Measurements from ENCODE around the gene CTNNA2.
A peak's percentile ranks its signal among the peaks of the same experiment; 100 is the strongest.

Gene CTNNA2

DNA sequence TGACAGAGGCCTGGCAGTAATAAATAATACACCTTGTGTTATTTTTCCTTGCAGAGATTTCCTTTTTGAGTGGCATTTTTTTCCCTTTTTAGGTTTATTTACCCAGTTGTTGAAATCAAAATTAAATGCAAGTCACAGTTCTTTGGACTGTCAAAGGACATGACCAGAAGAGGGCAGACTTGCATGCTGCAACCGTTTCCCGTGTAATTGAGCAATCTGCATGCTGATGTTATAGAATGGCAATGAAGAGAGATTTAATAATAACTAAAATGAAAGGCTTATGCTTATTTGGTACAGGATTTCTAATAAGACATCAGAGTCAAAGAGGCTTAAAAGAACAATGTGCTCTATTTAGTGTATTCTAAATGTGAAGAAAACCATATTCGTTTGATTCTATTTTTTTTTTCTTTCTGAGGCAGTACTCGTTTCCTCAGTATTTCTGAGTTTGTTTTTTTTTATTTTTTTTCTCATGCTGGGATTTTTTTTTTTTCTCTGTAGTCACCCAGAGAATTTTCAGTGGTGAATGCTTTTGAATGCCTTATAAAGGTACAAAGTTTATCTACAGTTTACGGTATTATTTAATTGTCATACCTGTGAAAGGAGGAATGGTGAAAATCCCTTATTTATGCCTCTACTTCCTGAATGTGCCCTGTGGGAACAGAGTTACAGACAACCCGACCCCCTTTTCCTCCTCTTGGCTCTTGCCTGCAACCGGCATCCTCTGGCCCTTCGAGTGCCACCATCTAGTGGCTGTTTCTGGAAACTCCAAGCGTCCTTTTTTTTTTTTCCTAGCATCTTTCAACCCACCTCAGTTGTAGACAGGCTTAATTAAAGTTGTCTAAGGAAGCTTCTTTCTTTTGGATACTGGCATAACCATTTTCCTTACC lies 423.2 kb downstream of the CTNNA2 start:
- peak; percentile 53 for DNase-seq (ENCODE audit: low spot score)

DNA sequence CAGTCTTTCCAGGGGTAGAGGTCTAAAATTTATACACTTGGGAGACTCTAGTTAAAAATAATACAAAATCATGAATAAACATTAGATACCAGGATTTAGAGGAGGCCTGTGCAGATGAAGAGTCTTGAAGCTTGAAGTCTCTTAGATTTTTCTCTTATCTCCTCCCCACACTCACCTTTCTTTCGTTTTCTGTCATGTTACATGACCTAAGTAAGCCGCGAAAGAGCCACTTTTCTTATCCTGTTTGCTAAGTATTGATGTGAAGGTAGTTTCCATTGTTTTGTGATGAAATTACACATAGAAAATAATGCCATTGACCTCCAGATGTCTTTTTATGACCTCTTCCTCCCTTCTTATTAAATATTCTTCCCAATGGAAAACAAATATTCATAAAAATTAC lies 423.9 kb downstream of the CTNNA2 start:
- DNase-seq (ENCODE audit: low spot score) = no peak

GRCh38 chr2:79938648-79939047 lies 425.8 kb downstream of the CTNNA2 start:
- DNase-seq (ENCODE audit: low spot score) = no peak

DNA sequence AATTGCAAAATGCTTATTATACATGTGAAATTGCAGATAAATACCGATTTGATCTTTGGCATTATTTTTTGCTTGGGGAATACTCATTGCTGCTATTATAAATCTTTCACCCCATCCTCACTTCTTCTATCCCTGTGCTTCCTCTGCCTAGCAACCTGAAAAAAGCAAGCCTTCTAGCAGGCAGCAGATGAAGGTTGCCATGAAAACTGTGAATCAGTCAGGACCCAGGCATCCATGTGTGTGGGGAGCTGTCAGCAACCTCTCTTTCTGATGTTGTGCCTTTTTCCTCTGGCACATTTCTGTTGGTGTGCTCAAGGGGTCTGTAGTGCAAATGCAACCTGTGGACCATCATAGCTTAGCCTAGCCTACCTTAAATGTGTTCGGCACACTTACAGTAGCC lies 427.5 kb downstream of the CTNNA2 start:
- no peak for DNase-seq (ENCODE audit: low spot score)

DNA sequence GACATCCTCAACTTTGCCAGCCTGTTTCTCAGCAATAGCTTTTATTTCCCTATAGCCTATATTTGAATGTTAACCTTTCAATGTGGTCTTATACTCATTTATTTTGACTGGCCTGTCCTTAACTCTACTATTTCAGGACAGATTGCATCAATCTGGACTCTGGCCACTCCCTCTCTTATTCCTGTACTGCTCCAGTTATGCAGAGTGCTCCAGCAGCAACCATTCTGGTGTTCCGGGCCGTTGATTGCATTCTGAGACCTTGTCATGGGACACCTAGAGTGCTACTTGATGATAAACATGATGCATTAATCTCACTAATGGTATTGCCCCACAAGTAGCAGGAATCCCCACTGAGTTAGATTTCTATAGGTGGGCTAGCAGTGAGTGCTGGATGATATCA lies 428.3 kb downstream of the CTNNA2 start:
- no peak for DNase-seq (ENCODE audit: low spot score)

DNA sequence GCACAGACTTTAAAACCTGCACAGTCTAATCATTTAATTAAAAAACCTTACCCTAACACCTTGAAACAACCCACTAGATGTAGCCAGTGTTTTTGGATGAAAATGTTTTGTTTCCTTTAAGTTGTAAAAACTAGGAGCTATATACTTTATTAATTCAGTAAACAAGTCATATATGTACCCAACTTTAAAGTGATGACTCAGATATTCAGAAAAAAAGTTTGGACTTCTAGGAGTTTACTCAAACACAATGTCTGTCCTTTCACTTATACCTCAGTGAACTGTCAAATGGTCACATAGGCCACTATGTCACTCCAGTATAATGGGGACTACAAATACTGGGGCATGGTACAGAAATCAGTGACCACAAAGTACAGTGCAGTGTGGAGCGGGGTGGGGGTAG lies 431.4 kb downstream of the CTNNA2 start:
- DNase-seq (ENCODE audit: low spot score) = no peak

GRCh38 chr2:79945653-79946445 lies 433.0 kb downstream of the CTNNA2 start:
- no peak for DNase-seq (ENCODE audit: low spot score)

- DNase-seq (ENCODE audit: low spot score) = no peak
Observed at GRCh38 chr2:79947751-79948150, 434.9 kb downstream of the CTNNA2 start.

DNA sequence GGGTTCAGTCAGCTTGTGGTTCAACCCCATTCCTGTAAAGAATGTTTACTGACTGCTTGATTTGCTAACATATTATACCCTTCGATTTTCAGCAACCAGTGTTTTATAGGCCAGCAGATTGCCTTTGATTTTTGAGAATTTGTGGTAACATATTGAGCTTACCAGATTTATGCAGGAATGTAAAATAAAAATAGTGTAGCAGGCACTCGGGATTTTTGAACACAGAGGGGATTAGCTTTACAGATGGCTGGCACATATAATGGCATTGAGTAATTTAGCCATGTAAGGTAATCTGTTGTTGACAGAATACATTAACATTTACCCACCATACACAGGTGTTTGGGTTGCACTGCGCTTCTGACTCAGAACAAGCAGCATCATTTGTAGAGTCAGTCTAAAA lies 437.7 kb downstream of the CTNNA2 start:
- DNase-seq (ENCODE audit: low spot score) = no peak

GRCh38 chr2:79952616-79953015 lies 439.8 kb downstream of the CTNNA2 start:
- DNase-seq (ENCODE audit: low spot score) = no peak

GRCh38 chr2:79960035-79960434 lies 447.2 kb downstream of the CTNNA2 start:
- DNase-seq (ENCODE audit: low spot score) = no peak

DNA sequence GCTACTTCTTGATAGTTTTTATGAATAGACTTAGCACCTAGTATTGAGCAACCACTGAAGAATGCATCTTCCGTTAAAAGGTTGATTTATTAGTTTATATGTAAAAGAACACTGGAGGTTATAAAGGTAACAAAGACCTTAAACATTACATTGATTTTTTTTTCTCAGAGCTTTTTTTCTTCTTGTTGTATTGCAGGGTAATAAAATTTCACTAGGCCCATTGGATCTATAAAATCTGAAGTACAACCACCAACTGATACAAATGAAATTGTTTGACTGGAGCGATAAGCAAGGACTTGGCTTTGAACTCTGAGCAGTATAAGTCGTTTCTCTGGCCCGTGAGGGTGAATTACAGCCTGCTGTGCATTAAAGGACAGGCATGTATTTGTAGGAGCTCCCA lies 447.7 kb downstream of the CTNNA2 start:
- DNase-seq (ENCODE audit: low spot score) = no peak

DNA sequence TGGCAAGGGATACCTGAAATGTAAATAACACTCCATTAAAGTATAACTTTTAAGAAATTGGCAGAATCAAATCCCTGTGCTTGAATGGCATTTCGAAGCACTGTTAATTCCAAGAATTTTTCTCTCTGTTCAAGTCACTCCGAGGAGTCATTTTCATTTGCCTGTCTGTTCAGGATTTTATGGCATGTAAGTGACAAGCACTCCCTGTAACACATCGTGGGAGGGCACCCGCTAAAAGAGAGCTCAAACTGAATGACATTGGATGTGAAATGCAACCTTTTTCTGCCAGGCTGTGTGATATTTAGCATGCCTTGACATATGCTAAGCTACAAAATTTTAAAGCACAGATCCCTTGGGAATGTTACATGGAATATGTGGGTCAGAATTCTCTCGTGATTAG lies 452.1 kb downstream of the CTNNA2 start:
- DNase-seq (ENCODE audit: low spot score) = no peak

DNA sequence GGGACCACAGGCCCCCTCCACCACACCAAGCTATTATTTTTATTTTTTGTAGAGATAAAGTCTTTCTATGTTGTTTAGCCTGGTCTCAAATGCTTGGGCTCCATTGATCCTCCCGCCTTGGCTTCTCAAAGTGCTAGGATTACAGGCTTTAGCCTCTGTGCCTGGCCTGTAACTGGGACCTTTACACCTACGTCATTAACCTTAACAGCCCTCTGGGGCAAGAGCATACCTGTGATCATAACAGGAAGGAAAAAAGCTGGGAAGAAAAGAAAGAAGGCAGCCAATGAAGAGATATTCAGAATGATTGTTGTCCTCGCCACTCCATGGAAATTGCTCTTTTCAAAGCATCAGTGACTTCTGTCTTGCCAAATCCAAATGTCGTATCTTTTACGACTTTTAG lies 453.5 kb downstream of the CTNNA2 start:
- DNase-seq (ENCODE audit: low spot score) = no peak

- DNase-seq (ENCODE audit: low spot score) = no peak
Observed at GRCh38 chr2:79966882-79967281, 454.0 kb downstream of the CTNNA2 start.

- DNase-seq (ENCODE audit: low spot score) = no peak
Observed at GRCh38 chr2:79971807-79972206, 459.0 kb downstream of the CTNNA2 start.

GRCh38 chr2:79972661-79973060 lies 459.8 kb downstream of the CTNNA2 start:
- DNase-seq (ENCODE audit: low spot score) = no peak

DNA sequence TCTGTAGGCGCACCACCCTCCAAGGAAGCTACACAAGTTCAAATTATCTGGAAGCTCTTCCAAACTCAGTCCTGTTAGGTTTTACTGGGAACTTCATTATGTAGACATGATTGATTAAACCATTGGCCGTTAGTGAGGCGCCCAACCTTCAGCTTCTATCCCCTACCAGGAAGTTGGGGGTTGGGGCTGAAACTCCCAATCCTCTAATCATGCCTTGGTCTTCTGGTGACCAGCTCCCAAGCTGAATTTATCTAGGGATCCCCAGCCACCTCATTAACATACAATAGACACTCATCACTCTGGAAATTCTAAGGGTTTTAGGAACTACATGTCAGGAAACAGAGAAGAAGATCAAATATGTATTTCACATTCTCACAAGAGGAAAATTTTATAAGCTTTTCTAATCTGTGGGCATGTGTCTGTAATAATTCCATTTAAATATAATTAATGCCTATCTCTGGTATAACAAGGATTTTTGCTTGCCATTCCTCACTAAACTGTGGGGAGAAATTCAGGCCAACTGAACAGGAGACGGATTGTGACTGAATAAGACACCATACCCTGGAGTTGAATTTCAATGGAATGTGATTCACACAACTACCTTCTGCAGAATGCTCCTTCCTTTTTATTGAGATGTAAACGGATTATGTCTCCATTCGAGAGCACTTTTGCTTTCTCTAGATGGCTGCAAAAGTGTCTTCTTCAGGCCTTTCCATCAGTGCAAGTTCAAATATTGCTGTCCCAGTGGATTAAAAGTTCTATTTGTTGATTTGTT lies 463.1 kb downstream of the CTNNA2 start:
- no peak for DNase-seq (ENCODE audit: low spot score)

GRCh38 chr2:79977792-79978191 lies 464.9 kb downstream of the CTNNA2 start:
- no peak for DNase-seq (ENCODE audit: low spot score)

DNA sequence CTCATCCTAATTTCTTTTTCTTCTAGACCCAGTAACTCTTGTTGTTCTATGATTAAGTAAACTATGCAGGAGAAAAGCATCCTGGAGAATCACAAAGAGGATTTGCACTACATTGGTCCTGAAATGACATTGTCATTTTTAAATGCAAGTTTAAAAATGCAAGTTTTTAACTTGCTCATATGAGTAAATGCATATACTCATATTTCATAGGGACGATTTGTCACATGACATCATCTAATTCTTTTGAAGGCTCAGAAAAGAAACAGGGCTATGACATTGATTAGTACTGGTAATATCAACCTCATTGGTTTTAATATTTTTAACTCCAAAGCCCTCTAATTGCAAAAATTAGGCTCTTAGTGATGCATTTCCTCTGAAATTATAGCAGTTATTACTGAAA lies 467.3 kb downstream of the CTNNA2 start:
- no peak for DNase-seq (ENCODE audit: low spot score)

DNA sequence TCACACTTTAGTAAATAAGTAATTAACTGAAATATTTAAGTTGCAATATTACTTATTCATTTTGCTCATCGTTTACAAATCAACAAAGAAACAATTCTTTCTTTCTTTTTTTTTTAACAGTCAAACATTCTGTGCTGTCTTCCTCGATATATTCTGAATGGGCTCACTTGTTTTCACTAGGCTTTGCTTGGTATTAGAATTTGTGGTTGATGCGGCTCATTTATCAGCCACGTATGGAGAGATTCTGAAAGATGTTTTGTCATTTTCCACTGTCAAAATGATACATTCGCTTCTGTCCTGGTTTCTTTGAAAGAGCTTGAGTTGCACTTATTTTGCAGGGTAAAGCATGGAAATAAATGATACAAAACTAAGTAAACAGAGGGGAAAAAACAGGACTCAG lies 468.0 kb downstream of the CTNNA2 start:
- no peak for DNase-seq (ENCODE audit: low spot score)

DNA sequence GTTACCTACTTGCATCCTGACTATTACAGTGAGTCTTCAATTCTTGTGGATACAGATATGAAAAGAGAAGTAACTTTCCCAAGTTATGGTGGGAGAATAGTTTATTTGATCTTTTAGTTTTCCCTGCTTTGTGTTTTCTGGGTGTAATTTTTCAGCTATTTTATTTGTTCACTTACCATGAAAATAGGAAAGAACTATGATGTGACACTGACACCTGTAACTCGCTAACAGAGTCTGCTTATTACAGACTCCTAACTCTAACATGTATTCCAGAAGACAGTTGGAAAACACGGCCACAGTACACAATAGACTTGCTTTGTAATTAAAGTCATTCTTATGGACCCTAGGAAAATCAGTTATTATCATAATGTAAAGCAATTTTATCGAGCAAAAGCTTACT lies 468.5 kb downstream of the CTNNA2 start:
- no peak for DNase-seq (ENCODE audit: low spot score)

DNA sequence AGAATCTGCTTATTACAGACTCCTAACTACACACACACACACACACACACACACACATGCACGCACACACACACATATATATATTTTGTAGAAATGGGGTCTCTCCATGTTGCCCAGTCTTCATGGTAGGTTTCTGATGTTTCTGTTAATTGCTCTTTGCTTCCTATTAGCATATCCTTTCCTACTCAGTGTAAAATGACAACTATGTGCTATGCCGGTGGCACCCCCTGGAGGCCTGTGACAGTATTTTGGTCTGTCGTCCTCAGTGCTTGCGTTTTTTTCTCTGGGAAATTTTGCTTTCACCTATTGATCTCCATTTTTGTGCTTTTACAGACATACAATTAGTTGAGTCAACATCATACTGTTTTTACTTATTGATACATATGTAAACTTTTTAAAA lies 469.6 kb downstream of the CTNNA2 start:
- DNase-seq (ENCODE audit: low spot score) = peak; percentile 51

Data from ecto neural progenitor cell (in vitro differentiated cells).